Parathyroid adenoma (tissue), 2 donors: ENCODE data around the gene AP1B1.

Experiments used
- H2AFZ ChIP-seq: fragments of 300-600 bp; sonication (generic); one replicate; pipeline ENCODE4 v1.7.0; 2017; ENCODE audit warnings: antibody characterized with exemption, mild to moderate bottlenecking
- H3K27ac ChIP-seq: fragments of 300-600 bp; sonication (generic); one replicate; pipeline ENCODE4 v1.7.0; 2017
- H3K27me3 ChIP-seq: fragments of 300-600 bp; sonication (generic); one replicate; pipeline ENCODE4 v1.7.0; 2017; ENCODE audit warnings: low read length; ENCODE audit not compliant: control insufficient read depth, insufficient read depth
- H3K36me3 ChIP-seq: fragments of 300-600 bp; sonication (generic); one replicate; pipeline ENCODE4 v1.7.0; 2017; ENCODE audit warnings: low read length; ENCODE audit not compliant: control insufficient read depth, insufficient read depth
- H3K4me1 ChIP-seq: fragments of 300-600 bp; sonication (generic); one replicate; pipeline ENCODE4 v1.7.0; 2017; ENCODE audit warnings: control low read depth
- H3K4me2 ChIP-seq: fragments of 300-600 bp; sonication (generic); one replicate; pipeline ENCODE4 v1.7.0; 2017; ENCODE audit warnings: low read length
- H3K4me3 ChIP-seq: fragments of 300-600 bp; sonication (generic); one replicate; pipeline ENCODE4 v1.7.0; 2017; ENCODE audit warnings: low read depth, low read length
- H3K79me2 ChIP-seq: fragments of 300-600 bp; sonication (generic); one replicate; pipeline ENCODE4 v1.7.0; 2017; ENCODE audit warnings: control low read depth
- H3K9ac ChIP-seq: fragments of 300-600 bp; sonication (generic); one replicate; pipeline ENCODE4 v1.7.0; 2017; ENCODE audit warnings: mild to moderate bottlenecking
- H3K9me3 ChIP-seq: fragments of 300-600 bp; sonication (generic); one replicate; pipeline ENCODE4 v1.7.0; 2017; ENCODE audit warnings: low read length; ENCODE audit not compliant: control insufficient read depth
- CTCF ChIP-seq: fragments of 300-600 bp; sonication (generic); IDR thresholded peaks from one replicate; pipeline ENCODE4 v1.7.0; 2017; ENCODE audit warnings: antibody characterized with exemption, mild to moderate bottlenecking
- donor health status: primary hyperparathyroidism.

The AP1B1 gene

GRCh38 chr22:29288837-29289236 is 99.5 kb downstream of the AP1B1 start:
- no peak overlapping the region for H3K9ac ChIP-seq
- H3K4me2 ChIP-seq = no peak overlapping the region
- no peak for TF ChIP-seq CTCF
- H3K79me2 ChIP-seq = peaks cover 5% of the 10 kb centered on the region
- no peak overlapping the region for H2AFZ ChIP-seq
- H3K27me3 ChIP-seq = no peaks in the 10 kb centered on the region
- H3K27ac ChIP-seq = no peak overlapping the region
- no peaks in the 10 kb centered on the region for H3K9me3 ChIP-seq
- H3K4me1 ChIP-seq = no peaks in the 10 kb centered on the region
- H3K36me3 ChIP-seq = no peaks in the 10 kb centered on the region
- H3K4me3 ChIP-seq = no peak overlapping the region

- Histone ChIP-seq H2AFZ (no peak overlapping the region), H3K9ac (no peak overlapping the region)
- TF ChIP-seq CTCF = no peak
These were observed 104.2 kb downstream of the AP1B1 start for GRCh38 chr22:29284196-29284595.

GRCh38 chr22:29277927-29278326 is 110.4 kb downstream of the AP1B1 start:
- Histone ChIP-seq H3K27ac (no peak overlapping the region), H3K4me3 (no peak overlapping the region), H3K36me3 (no peaks in the 10 kb centered on the region), H3K79me2 (peaks cover 26% of the 10 kb centered on the region), H3K9ac (no peak overlapping the region), H3K9me3 (no peaks in the 10 kb centered on the region), H2AFZ (no peak overlapping the region), H3K4me1 (no peaks in the 10 kb centered on the region), H3K27me3 (no peaks in the 10 kb centered on the region), H3K4me2 (no peak overlapping the region)
- TF ChIP-seq CTCF = no peak

More at GRCh38 chr22:29284196-29284595, 104.2 kb downstream of the AP1B1 start:
- no peaks in the 10 kb centered on the region for H3K27me3 ChIP-seq
- no peak overlapping the region for H3K4me3 ChIP-seq
- no peaks in the 10 kb centered on the region for H3K9me3 ChIP-seq
- peaks cover 5% of the 10 kb centered on the region for H3K79me2 ChIP-seq
- H3K4me1 ChIP-seq = no peaks in the 10 kb centered on the region
- no peak overlapping the region for H3K27ac ChIP-seq
- H3K36me3 ChIP-seq = no peaks in the 10 kb centered on the region
- H3K4me2 ChIP-seq = no peak overlapping the region
